H9 (cell line): ENCODE data around the gene CD58. TPM values are rescaled to one million over a fixed set of nuclear protein-coding genes. Genes with fewer than 3 reads are reported as not detected.

ENCODE experiments used
- DNase-seq: peaks from one replicate; pipeline ENCODE4 v3.0.0-alpha.2; 2017
- H2AFZ ChIP-seq: one replicate; pipeline ENCODE4 v1.6.1; 2013; ENCODE audit warnings: mild to moderate bottlenecking, low read length, control low read depth, moderate library complexity
- H2AK5ac ChIP-seq: 2 replicates; pipeline ENCODE4 v1.6.1; 2013; ENCODE audit warnings: low read length, control low read depth, mixed read lengths; ENCODE audit not compliant: insufficient read length
- H2BK120ac ChIP-seq: one replicate; pipeline ENCODE4 v1.6.1; 2013; ENCODE audit warnings: low read depth, mild to moderate bottlenecking, low read length, control low read depth, inconsistent platforms; ENCODE audit not compliant: poor library complexity, severe bottlenecking
- H2BK12ac ChIP-seq: 2 replicates; pipeline ENCODE4 v1.6.1; 2013; ENCODE audit warnings: low read length, control low read depth, mixed read lengths, low read depth; ENCODE audit not compliant: insufficient read length
- H2BK15ac ChIP-seq: 2 replicates; pipeline ENCODE4 v1.6.1; 2013; ENCODE audit warnings: low read depth, low read length, control low read depth
- H2BK20ac ChIP-seq: one replicate; pipeline ENCODE4 v1.6.1; 2013; ENCODE audit warnings: low read depth, mild to moderate bottlenecking, low read length, control low read depth, inconsistent platforms; ENCODE audit not compliant: poor library complexity, severe bottlenecking
- H2BK5ac ChIP-seq: 2 replicates; pipeline ENCODE4 v1.6.1; 2013; ENCODE audit warnings: low read length, control low read depth, mixed read lengths; ENCODE audit not compliant: insufficient read length
- H3K14ac ChIP-seq: 2 replicates; pipeline ENCODE4 v1.6.1; 2013; ENCODE audit warnings: low read length, control low read depth; ENCODE audit not compliant: insufficient read depth
- H3K18ac ChIP-seq: 2 replicates; pipeline ENCODE4 v1.6.1; 2013; ENCODE audit warnings: low read depth, mild to moderate bottlenecking, mixed read lengths, low read length, control low read depth; ENCODE audit not compliant: insufficient read length
- H3K23ac ChIP-seq: 2 replicates; pipeline ENCODE4 v1.6.1; 2013; ENCODE audit warnings: low read length, control low read depth, mixed read lengths, low read depth; ENCODE audit not compliant: insufficient read length
- H3K23me2 ChIP-seq: 2 replicates; pipeline ENCODE4 v1.6.1; 2013; ENCODE audit warnings: low read depth, mild to moderate bottlenecking, mixed read lengths, low read length, control low read depth; ENCODE audit not compliant: insufficient read length, poor library complexity, severe bottlenecking
- H3K27ac ChIP-seq: 2 replicates; pipeline ENCODE4 v1.5.1; 2013; ENCODE audit warnings: low read length, control low read depth, mixed read lengths, low read depth; ENCODE audit not compliant: insufficient read length
- H3K27me3 ChIP-seq: 2 replicates; pipeline ENCODE4 v1.6.1; 2013; ENCODE audit warnings: low read length, control low read depth, inconsistent platforms; ENCODE audit not compliant: insufficient read depth
- H3K4ac ChIP-seq: 2 replicates; pipeline ENCODE4 v1.6.1; 2013; ENCODE audit warnings: low read depth, mild to moderate bottlenecking, control low read depth, inconsistent platforms, low read length, moderate library complexity
- H3K4me1 ChIP-seq: 2 replicates; pipeline ENCODE4 v1.6.1; 2013; ENCODE audit warnings: low read length, control low read depth, inconsistent platforms; ENCODE audit not compliant: insufficient read depth
- H3K4me2 ChIP-seq: 2 replicates; pipeline ENCODE4 v1.6.1; 2013; ENCODE audit warnings: low read length, control low read depth, mixed read lengths; ENCODE audit not compliant: insufficient read length, insufficient read depth
- H3K56ac ChIP-seq: 2 replicates; pipeline ENCODE4 v1.6.1; 2013; ENCODE audit warnings: low read depth, mild to moderate bottlenecking, mixed read lengths, low read length, control low read depth; ENCODE audit not compliant: insufficient read length
- H3K79me1 ChIP-seq: 2 replicates; pipeline ENCODE4 v1.6.1; 2013; ENCODE audit warnings: low read depth, mild to moderate bottlenecking, moderate library complexity, low read length, control low read depth, inconsistent platforms; ENCODE audit not compliant: insufficient read depth, poor library complexity, severe bottlenecking
- H3K79me2 ChIP-seq: 2 replicates; pipeline ENCODE4 v1.6.1; 2013; ENCODE audit warnings: low read length, control low read depth, inconsistent platforms; ENCODE audit not compliant: insufficient read depth
- H3K9ac ChIP-seq: 2 replicates; pipeline ENCODE4 v1.6.1; 2013; ENCODE audit warnings: low read length, control low read depth, mixed read lengths; ENCODE audit not compliant: insufficient read length; ENCODE audit errors: extremely low read depth
- H3K9me3 ChIP-seq: one replicate; pipeline ENCODE4 v1.6.1; 2013; ENCODE audit warnings: low read depth, low read length, inconsistent platforms; ENCODE audit not compliant: control insufficient read depth
- H3T11ph ChIP-seq: one replicate; pipeline ENCODE4 v1.6.1; 2013; ENCODE audit warnings: mild to moderate bottlenecking, low read length, control low read depth, inconsistent platforms
- H4K20me1 ChIP-seq: one replicate; pipeline ENCODE4 v1.6.1; 2013; ENCODE audit not compliant: control insufficient read depth, insufficient read length, insufficient read depth
- H4K5ac ChIP-seq: 2 replicates; pipeline ENCODE4 v1.6.1; 2013; ENCODE audit warnings: low read depth, mild to moderate bottlenecking, mixed read lengths, low read length, control low read depth; ENCODE audit not compliant: insufficient read length
- H4K8ac ChIP-seq: replicated peaks from 2 replicates; pipeline ENCODE4 v1.6.1; 2013; ENCODE audit warnings: low read length, control low read depth, mixed read lengths, low read depth; ENCODE audit not compliant: insufficient read length
- H4K91ac ChIP-seq: 2 replicates; pipeline ENCODE4 v1.6.1; 2013; ENCODE audit warnings: low read depth, mild to moderate bottlenecking, moderate library complexity, mixed read lengths, low read length, control low read depth; ENCODE audit not compliant: insufficient read length
- H3K27ac Mint-ChIP-seq, 3 experiments: 2 replicates in 2 of 3; 3 replicates in 1 of 3; pipeline ENCODE4 v1.8.0; 2020 to 2021; ENCODE audit warnings: mixed read lengths in 3 of 3, mild to moderate bottlenecking in 1 of 3, moderate library complexity in 1 of 3
- H3K27me3 Mint-ChIP-seq: 2 replicates; pipeline ENCODE4 v1.8.0; 2021; ENCODE audit warnings: low read depth, mild to moderate bottlenecking, moderate library complexity, mixed read lengths
- H3K36me3 Mint-ChIP-seq, 3 experiments: 2 replicates in 2 of 3; 3 replicates in 1 of 3; pipeline ENCODE4 v1.8.0; 2020 to 2021; ENCODE audit warnings: low read depth in 3 of 3, mixed read lengths in 3 of 3; ENCODE audit not compliant: insufficient read depth in 1 of 3
- H3K4me1 Mint-ChIP-seq, 2 experiments: 2 replicates each; pipeline ENCODE4 v1.8.0; 2020; ENCODE audit warnings: mixed read lengths in 2 of 2
- H3K4me3 Mint-ChIP-seq, 2 experiments: 2 replicates in 1 of 2; 3 replicates in 1 of 2; pipeline ENCODE4 v1.8.0; 2020 to 2021; ENCODE audit warnings: mild to moderate bottlenecking in 2 of 2, mixed read lengths in 2 of 2, moderate library complexity in 1 of 2
- H3K9me3 Mint-ChIP-seq, 2 experiments: 2 replicates in 1 of 2; 3 replicates in 1 of 2; pipeline ENCODE4 v1.8.0; 2020; ENCODE audit warnings: mild to moderate bottlenecking in 2 of 2, mixed read lengths in 2 of 2, moderate library complexity in 1 of 2
- WGBS: extraction: QIAGEN DNeasy Blood & Tissue Kit; methylation state at CpG from one replicate; pipeline ENCODE4 v1.1.7; 2013; ENCODE audit warnings: missing lambda C conversion rate, low lambda C conversion rate, mixed read lengths; ENCODE audit not compliant: insufficient read length; ENCODE audit errors: extremely low coverage; 5-methylcytosine and 5-hydroxymethylcytosine counted together
- total RNA-seq: library from RNA; stranded (reverse); gene quantifications from 2 replicates; pipeline ENCODE4 v1.2.1, GENCODE V29; 2021
- TF ChIP-seq, protein P1 (sequence below): fragments of 200-600 bp; sonication (generic); conservative IDR thresholded peaks from 3 replicates; pipeline ENCODE4 v1.8.0; 2021; ENCODE audit warnings: antibody characterized with exemption, mild to moderate bottlenecking

Gene CD58
- total RNA-seq, 1 experiment from 2014 or later, result 4.3 TPM

DNA sequence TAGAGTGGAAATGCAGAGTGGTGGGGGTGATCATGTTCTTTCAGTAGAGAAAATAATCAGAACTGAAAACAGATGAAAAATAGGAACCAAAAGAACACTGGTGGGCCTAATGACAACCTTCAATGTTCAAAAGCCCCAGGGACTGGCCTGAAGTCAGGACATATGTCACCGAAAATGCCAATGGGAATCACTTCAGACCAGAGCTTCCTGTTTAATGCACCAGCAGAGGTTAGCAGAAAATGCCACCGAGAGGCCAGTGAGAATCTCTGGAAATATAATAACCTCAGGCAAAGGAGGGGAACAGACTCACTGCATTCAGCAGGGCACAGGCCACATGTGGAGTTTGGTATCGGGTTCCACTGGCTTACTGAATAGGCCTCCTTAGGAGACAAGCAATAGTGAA is 15.9 kb upstream of the CD58 start:
- H2BK120ac ChIP-seq, result no peak overlapping the region
- H3K27me3 Mint-ChIP-seq, result no peaks in the 10 kb centered on the region
- H2BK15ac ChIP-seq, result no peak overlapping the region
- H3K9me3 ChIP-seq, result no peaks in the 10 kb centered on the region
- H3K9me3 Mint-ChIP-seq, result no peaks in the 10 kb centered on the region
- H3K79me1 ChIP-seq, result no peaks in the 10 kb centered on the region
- TF ChIP-seq, protein P1, sequence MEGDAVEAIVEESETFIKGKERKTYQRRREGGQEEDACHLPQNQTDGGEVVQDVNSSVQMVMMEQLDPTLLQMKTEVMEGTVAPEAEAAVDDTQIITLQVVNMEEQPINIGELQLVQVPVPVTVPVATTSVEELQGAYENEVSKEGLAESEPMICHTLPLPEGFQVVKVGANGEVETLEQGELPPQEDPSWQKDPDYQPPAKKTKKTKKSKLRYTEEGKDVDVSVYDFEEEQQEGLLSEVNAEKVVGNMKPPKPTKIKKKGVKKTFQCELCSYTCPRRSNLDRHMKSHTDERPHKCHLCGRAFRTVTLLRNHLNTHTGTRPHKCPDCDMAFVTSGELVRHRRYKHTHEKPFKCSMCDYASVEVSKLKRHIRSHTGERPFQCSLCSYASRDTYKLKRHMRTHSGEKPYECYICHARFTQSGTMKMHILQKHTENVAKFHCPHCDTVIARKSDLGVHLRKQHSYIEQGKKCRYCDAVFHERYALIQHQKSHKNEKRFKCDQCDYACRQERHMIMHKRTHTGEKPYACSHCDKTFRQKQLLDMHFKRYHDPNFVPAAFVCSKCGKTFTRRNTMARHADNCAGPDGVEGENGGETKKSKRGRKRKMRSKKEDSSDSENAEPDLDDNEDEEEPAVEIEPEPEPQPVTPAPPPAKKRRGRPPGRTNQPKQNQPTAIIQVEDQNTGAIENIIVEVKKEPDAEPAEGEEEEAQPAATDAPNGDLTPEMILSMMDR, result no peak
- H3K14ac ChIP-seq, result no peak overlapping the region
- H3K36me3 Mint-ChIP-seq, result peaks cover 11 to 25% (median 24%) of the 10 kb centered on the region in 3 experiments; a peak in 6 of 7 replicates
- no peak overlapping the region for H3K4me3 Mint-ChIP-seq
- no peak overlapping the region for H4K91ac ChIP-seq
- no peak overlapping the region for H2BK12ac ChIP-seq
- peak overlapping the region in 1 of 3 experiments; percentile 44; a peak in 2 of 7 replicates for H3K27ac Mint-ChIP-seq
- H3K4me1 Mint-ChIP-seq, result peaks cover 19 to 23% of the 10 kb centered on the region in 2 experiments
- WGBS, result no CpG with 5 or more reads among the region's 3 CpGs
- H3K4ac ChIP-seq, result no peak overlapping the region
- no peak overlapping the region for H4K5ac ChIP-seq
- no peak overlapping the region for H2AK5ac ChIP-seq
- H4K20me1 ChIP-seq, result no peaks in the 10 kb centered on the region
- no peak overlapping the region for H3K9ac ChIP-seq
- H2AFZ ChIP-seq, result no peak overlapping the region
- no peaks in the 10 kb centered on the region for H3K23me2 ChIP-seq
- no peak overlapping the region for H3K56ac ChIP-seq
- no peak overlapping the region for H3K18ac ChIP-seq
- no peak overlapping the region for H4K8ac ChIP-seq
- H3K27ac ChIP-seq, result no peak overlapping the region
- DNase-seq, result no peak
- no peak overlapping the region for H2BK20ac ChIP-seq
- H3T11ph ChIP-seq, result no peak overlapping the region
- no peaks in the 10 kb centered on the region for H3K79me2 ChIP-seq
- no peak overlapping the region for H3K4me2 ChIP-seq
- H3K27me3 ChIP-seq, result no peaks in the 10 kb centered on the region
- no peak overlapping the region for H3K23ac ChIP-seq
- no peaks in the 10 kb centered on the region for H3K4me1 ChIP-seq
- H2BK5ac ChIP-seq, result no peak overlapping the region
